Lower leg skin (tissue), 4 donors: ENCODE data around the gene YBEY. TPM values are rescaled to one million over a fixed set of nuclear protein-coding genes. Genes with fewer than 3 reads are reported as not detected.

Experiments
- DNase-seq, 2 donors: peaks; one replicate each; pipeline ENCODE4 v3.0.0-alpha.2; 2019; ENCODE audit warnings: low spot score in 2 of 2
- H3K4me3 ChIP-seq: fragments of 200-600 bp; sonication (generic); 2 replicates; pipeline ENCODE4 v1.5.1; 2017; ENCODE audit warnings: mild to moderate bottlenecking, low read depth; ENCODE audit not compliant: poor library complexity, severe bottlenecking
- POLR2A ChIP-seq, 2 donors: fragments of 450-650 bp; IDR thresholded peaks; one replicate each; pipeline ENCODE4 v1.6.1; 2016 to 2017; ENCODE audit warnings: antibody characterized with exemption in 2 of 2, mild to moderate bottlenecking in 1 of 2, moderate library complexity in 1 of 2
- WGBS, 2 donors: methylation state at CpG; one replicate each; pipeline ENCODE4 v1.1.5; 2018; 5-methylcytosine and 5-hydroxymethylcytosine counted together
- intact Hi-C: fragments of 100-400 bp; cut with DNase I; formaldehyde crosslinking; loops from one replicate; pipeline ENCODE4 v1.15.0; 2023; ENCODE audit warnings: low total_unique reads
- total RNA-seq, 4 donors: library from RNA; depleted of rRNA; stranded (reverse); fragments of >200 nt; gene quantifications; one replicate each; pipeline ENCODE4 v1.1.0, GENCODE V29; 2016
- TF ChIP-seq, protein P1 (sequence below), 3 donors: fragments of 450-650 bp; IDR thresholded peaks; one replicate each; pipeline ENCODE4 v1.5.1; 2016; ENCODE audit warnings: antibody characterized with exemption in 3 of 3, mild to moderate bottlenecking in 3 of 3, moderate library complexity in 2 of 3

The YBEY gene
- total RNA-seq, 4 donors from 2014 or later = 7.4 to 21.7 (median 17.0) TPM

GRCh38 chr21:46295996-46296752, 10.0 kb downstream of the YBEY start:
- intact Hi-C loops = no loop called here
- DNase-seq = peak; percentile 86 to 97
- WGBS, 2 donors = 65 to 74% methylated on average over 23 to 29 of the region's 29 CpGs
- no peak for TF ChIP-seq POLR2A (IDR thresholded peaks at IDR 0.05)
- TF ChIP-seq, protein P1, sequence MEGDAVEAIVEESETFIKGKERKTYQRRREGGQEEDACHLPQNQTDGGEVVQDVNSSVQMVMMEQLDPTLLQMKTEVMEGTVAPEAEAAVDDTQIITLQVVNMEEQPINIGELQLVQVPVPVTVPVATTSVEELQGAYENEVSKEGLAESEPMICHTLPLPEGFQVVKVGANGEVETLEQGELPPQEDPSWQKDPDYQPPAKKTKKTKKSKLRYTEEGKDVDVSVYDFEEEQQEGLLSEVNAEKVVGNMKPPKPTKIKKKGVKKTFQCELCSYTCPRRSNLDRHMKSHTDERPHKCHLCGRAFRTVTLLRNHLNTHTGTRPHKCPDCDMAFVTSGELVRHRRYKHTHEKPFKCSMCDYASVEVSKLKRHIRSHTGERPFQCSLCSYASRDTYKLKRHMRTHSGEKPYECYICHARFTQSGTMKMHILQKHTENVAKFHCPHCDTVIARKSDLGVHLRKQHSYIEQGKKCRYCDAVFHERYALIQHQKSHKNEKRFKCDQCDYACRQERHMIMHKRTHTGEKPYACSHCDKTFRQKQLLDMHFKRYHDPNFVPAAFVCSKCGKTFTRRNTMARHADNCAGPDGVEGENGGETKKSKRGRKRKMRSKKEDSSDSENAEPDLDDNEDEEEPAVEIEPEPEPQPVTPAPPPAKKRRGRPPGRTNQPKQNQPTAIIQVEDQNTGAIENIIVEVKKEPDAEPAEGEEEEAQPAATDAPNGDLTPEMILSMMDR (IDR thresholded peaks at IDR 0.05) = no peak
- no peak overlapping the region for H3K4me3 ChIP-seq

- TF ChIP-seq, protein P1 (IDR thresholded peaks at IDR 0.05) = no peak
- TF ChIP-seq POLR2A (IDR thresholded peaks at IDR 0.05) = no peak
- DNase-seq = peak in 1 of 2 donors; percentile 84
- intact Hi-C loops = no loop called here
Measured at GRCh38 chr21:46297338-46298271, 11.5 kb downstream of the YBEY start.

DNA sequence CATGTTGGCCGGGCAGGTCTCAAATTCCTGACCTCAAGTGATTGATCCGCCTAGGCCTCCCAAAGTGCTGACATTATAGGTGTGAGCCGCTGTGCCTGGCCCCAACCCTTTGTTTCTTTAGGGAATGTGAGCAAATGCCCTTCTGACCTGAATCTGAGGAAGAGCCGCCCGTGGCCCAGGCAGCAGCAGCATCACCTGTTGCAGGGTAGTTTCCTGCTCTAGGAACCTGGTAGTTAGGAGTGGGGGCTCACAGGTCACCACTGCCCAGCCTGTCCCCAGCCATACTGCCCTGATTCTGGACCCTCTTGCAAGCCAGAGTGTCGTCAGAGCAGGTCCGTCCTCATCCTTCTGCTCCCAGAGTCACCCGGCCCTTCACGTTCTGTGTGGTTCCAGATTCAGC, 13.0 kb downstream of the YBEY start:
- TF ChIP-seq, protein P1 (IDR thresholded peaks at IDR 0.05) = no peak
- no peak for TF ChIP-seq POLR2A (IDR thresholded peaks at IDR 0.05)
- no peak overlapping the region for H3K4me3 ChIP-seq
- intact Hi-C loops = no loop called here
- WGBS, 2 donors = 93 to 94% methylated on average over 7 to 9 of the region's 9 CpGs
- no peak for DNase-seq

More at GRCh38 chr21:46297338-46298271, 11.5 kb downstream of the YBEY start:
- peak overlapping the region; percentile 32 for H3K4me3 ChIP-seq
- 2 to 3% methylated on average over 72 to 82 of the region's 84 CpGs for WGBS, 2 donors

DNA sequence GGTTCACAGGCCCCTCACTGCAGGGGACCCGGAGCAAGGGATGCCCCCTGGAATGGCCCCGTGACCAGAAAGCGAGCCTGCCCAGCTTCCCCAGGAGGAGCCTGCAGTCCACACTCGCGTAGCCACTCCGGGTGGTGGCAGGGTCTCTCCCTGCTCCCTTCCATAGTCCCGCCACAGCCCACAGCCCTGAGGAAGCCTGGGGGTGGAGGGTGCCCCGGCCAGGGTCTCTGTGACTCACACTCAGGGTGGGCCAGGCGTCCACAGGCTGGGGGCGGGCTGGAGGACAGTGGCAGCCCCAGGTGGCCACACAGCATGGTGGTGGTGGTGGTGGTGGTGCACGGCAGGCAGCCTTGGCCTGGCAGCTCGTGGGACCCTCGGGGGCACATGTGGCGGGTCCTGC, 15.6 kb downstream of the YBEY start:
- no peak for DNase-seq
- whole genome bisulfite sequencing, 2 donors = 96 to 98% methylated on average over 8 to 13 of the region's 14 CpGs
- no peak overlapping the region for H3K4me3 ChIP-seq
- no peak for TF ChIP-seq POLR2A (IDR thresholded peaks at IDR 0.05)
- TF ChIP-seq, protein P1 (IDR thresholded peaks at IDR 0.05) = no peak
- intact Hi-C loops = no loop called here

DNA sequence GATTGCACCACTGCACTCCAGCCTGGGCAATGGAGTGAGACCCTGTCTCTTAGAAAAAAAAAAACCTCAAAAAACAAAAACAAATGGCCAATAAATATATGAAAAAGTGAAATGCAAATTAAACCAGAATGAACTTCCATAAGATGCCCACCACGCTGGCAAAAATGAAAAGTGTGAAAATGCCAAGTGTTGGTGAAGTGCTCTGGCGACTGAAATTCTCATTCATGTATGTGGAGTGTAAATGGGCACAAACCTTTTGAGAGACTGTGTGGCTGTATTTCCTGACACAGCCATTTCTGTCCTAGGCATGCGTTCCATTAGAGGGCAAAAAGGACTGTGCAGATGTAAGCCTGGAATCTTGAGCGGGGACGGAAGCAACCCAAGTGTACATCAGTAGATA, 18.3 kb downstream of the YBEY start:
- DNase-seq = no peak
- intact Hi-C loops = no loop called here
- no peak overlapping the region for H3K4me3 ChIP-seq

More for the DNA sequence above, 18.3 kb downstream of the YBEY start:
- TF ChIP-seq, protein P1 (IDR thresholded peaks at IDR 0.05) = no peak
- TF ChIP-seq POLR2A (IDR thresholded peaks at IDR 0.05) = no peak
- 93 to 98% methylated on average over 5 of the region's 5 CpGs for WGBS, 2 donors
